OCI-M2 (cell line): ENCODE data around the gene ATXN2.
"Not testable (repeated sequence)": the region's sequence is repeated elsewhere in the genome, so short reads cannot be mapped to it uniquely, and the experiment has no call there.

Experiments used
- DNase-seq: peaks from one replicate; lab custom pipeline; 2025; ENCODE audit not compliant: unreplicated experiment; lab: John Stamatoyannopoulos, UW

ATXN2 gene, protein sequence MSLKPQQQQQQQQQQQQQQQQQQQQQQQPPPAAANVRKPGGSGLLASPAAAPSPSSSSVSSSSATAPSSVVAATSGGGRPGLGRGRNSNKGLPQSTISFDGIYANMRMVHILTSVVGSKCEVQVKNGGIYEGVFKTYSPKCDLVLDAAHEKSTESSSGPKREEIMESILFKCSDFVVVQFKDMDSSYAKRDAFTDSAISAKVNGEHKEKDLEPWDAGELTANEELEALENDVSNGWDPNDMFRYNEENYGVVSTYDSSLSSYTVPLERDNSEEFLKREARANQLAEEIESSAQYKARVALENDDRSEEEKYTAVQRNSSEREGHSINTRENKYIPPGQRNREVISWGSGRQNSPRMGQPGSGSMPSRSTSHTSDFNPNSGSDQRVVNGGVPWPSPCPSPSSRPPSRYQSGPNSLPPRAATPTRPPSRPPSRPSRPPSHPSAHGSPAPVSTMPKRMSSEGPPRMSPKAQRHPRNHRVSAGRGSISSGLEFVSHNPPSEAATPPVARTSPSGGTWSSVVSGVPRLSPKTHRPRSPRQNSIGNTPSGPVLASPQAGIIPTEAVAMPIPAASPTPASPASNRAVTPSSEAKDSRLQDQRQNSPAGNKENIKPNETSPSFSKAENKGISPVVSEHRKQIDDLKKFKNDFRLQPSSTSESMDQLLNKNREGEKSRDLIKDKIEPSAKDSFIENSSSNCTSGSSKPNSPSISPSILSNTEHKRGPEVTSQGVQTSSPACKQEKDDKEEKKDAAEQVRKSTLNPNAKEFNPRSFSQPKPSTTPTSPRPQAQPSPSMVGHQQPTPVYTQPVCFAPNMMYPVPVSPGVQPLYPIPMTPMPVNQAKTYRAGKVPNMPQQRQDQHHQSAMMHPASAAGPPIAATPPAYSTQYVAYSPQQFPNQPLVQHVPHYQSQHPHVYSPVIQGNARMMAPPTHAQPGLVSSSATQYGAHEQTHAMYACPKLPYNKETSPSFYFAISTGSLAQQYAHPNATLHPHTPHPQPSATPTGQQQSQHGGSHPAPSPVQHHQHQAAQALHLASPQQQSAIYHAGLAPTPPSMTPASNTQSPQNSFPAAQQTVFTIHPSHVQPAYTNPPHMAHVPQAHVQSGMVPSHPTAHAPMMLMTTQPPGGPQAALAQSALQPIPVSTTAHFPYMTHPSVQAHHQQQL

GRCh38 chr12:111598637-111599452, at the start of gene ATXN2:
TSS of gene ATXN2 (minus strand) at chr12:111599315. CDS start at chr12:111599034, 281 bp downstream.
- DNase-seq: no peak

GRCh38 chr12:111645433-111645832, 46.3 kb upstream of the ATXN2 start:
- no peak for DNase-seq

- no peak for DNase-seq
Observed at GRCh38 chr12:111643427-111643826, 44.3 kb upstream of the ATXN2 start.

DNA sequence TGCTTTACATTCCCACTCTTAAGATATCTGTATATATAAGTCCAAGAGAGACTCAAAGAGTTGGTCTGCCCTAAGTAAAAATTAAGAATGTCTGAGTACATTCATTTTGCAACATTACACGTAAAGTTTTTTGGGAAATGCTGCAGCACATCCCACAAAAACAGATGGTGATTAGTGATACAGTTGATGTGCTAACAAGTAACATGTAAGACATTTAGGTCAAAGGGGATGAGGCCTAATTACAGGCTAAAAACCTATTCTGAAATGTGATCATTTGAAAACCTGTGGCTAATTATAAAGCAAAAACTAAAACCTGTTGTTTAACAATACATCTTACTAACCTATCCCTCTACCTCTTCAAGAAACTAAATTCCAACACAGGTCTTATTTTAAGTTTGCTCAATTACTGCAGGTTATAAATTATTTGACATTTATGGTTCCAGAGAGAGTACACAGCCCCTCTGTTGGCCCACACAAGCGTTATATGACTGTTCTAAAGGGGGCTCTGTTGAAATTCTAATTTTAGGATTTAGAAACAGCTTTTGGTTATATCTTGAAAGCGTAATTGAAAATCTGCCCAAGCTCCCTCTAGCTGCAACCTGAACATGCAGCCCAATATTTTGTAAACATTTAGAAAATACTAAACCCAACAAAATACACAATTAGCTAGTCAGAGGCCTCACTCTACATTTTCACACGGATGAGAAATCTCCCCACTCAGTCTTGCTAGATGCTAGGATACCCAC, 43.7 kb upstream of the ATXN2 start:
- DNase-seq: no peak

DNA sequence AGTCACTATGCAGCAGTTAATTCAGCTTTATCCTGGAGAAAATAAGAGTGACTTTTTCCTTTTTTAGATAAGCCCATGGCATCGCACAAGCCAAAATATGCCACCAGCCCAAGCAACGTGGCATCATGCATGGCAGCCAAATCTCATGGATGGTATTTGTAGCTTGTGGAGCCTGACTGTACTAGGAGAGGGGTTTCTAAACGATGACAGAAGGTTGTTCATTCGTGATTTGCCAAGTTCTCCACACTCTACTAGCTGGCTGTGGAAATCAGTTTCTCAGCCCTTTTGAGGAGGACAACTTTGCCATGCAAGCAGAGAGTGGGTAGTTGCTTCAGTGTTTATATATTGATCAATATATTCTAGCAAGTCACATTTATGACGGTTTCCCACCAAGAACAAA, 41.4 kb upstream of the ATXN2 start:
- DNase-seq: no peak

GRCh38 chr12:111638556-111638955, 39.4 kb upstream of the ATXN2 start:
- DNase-seq: no peak

- peak; percentile 34 for DNase-seq
Observed at GRCh38 chr12:111636209-111636945, 37.3 kb upstream of the ATXN2 start.

DNA sequence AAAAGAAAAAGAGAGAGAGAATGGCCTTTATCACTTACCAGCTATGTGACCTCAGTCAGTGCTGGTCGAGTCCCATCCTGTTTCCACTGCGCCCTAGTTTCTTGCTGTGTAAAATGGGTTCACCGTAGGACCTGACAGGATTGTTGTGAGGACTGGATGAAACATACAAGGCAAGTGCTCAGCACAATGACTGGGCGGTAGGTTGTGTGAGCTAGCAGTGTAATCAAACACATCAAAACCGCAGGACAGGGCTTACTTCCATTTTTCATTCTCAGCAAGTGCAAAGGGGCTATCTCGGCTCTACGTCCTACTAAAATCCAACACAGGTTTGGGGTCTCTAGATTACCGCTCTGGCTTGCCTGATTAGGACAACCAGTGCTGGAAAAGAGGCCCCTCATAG, 36.4 kb upstream of the ATXN2 start:
- peak; percentile 35 for DNase-seq

DNA sequence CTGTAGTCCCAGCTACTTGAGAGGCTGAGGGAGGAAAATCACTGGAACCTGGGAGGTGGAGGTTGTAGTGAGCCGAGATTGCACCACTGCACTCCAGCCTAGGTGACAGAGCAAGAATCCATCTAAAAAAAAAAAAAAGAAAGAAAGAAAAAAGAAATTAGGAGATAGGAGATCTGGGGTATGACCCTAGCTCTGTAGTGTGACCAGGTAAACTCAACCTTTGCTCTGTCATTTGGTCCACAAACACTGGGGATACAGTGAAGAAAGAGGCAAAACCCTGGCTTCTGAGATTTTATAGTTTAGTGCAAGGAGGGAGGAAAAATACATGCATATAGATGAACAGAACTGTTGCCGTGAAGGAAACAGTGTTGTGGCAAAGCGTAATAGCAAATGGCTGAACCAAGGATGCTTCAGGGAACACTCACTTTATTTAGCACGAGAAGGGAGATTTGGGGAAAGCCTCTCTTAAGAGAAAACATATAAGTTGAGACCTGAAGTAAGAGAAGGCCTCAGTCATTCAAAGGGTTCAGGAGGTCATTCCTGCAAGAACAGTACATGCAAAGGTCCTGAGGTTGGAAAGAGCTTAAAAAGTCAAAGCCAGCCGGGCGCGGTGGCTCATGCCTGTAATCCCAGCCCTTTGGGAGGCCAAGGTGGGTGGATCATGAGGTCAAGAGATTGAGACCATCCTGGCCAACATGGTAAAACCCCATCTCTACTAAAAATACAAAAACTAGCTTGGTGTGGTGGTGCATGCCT, 29.6 kb upstream of the ATXN2 start:
- no peak for DNase-seq

- DNase-seq: no peak
Observed at GRCh38 chr12:111626230-111626629, 27.1 kb upstream of the ATXN2 start.

DNA sequence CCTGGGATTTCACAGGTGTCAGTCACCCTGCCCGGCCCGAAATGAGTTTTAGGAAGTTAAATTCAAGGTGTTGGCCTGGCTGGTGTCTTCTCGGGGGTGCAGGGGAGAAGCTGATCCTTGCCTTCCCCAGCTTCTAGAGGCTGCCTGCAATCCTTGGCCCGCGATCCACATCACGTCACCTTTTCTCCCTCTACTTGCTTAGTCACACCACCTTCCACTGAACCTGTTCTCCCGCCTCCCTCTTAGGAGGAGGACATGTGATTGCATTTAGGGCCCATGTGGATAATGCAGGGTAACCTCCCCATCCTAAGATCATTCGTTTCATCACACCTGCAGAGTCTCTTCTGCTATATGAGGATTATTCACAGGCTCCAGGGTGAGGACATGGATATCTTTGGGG, 25.4 kb upstream of the ATXN2 start:
- DNase-seq: no peak

GRCh38 chr12:111617841-111618240, 18.7 kb upstream of the ATXN2 start:
- DNase-seq: not testable (repeated sequence)

DNA sequence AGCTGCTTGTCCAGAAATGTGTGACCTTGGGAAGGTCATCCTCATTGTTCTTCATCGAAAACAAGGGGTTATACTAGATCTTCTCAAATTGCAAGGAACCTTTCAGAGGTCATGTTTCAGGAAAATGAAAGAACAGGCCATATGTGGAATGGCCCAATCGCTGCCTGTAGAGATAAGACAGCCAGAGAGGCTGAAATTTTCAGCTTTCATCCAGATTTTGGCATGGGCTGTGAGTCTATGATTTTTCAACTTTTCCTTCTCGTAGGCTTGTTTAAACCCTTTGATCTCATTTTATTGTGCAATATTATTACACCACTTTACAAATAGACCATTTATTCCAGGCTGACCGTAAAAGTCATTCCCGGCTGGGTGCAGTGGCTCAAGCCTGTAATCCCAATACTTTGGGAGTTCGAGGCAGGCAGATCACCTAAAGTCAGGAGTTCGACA, 17.1 kb upstream of the ATXN2 start:
- DNase-seq: no peak

DNA sequence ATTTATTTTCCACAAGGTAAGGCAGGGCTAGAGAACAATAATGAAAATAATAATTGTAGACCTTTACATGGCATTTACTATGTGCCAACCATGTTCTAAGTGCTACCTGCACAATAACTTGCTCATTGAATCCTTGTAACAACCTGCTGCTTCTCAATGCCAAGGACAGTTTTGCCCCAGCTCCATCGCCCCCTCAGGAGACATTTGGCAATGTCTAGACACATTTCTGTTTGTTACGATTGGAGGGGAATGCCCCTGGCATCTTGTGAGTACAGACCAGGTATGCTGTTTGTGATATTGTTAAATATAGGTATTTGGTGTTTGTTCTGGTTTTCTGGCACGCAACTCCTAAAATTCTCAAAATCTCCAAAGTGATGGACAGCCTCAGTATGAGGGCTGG, 8.1 kb upstream of the ATXN2 start:
- no peak for DNase-seq

GRCh38 chr12:111606767-111607230, 7.7 kb upstream of the ATXN2 start:
- no peak for DNase-seq

DNA sequence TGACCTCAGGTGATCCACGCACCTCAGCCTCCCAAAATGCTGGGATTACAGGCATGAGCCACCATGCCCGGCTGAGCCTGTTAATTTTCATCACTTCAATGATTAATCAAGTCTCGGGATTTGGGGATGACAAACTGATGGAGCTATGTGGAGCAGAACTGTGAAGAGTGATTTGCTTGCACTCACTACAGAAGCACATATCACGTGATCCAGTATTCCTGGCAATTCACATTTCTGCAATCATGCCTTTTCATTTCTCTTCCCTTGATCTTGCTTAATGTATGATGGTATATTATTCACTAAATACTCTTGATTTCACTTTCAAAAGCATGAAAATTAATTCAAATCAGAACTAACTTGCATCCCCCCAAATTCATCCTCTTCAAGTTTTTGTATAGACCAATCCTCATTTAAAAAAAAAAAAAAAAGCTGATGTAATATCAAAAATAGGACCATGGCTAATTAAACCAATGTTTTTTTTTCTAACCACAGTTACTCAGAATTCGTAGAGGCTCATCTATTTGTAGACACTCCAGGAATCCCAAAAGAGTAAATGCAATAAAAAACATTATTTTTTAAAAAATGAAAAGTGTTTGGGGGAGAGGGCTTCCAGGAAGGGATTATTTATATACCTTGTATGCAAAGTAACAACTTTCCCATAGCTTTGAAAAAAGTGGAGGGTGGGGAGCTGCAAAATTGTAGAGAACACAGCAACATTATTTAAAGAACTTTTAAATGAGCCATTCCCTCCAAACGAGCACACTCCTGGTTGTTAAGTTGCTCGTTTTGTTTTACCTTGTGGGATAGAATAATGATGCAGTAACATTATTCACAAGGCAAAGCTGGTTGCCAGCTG, 7.0 kb upstream of the ATXN2 start:
- DNase-seq: no peak

DNA sequence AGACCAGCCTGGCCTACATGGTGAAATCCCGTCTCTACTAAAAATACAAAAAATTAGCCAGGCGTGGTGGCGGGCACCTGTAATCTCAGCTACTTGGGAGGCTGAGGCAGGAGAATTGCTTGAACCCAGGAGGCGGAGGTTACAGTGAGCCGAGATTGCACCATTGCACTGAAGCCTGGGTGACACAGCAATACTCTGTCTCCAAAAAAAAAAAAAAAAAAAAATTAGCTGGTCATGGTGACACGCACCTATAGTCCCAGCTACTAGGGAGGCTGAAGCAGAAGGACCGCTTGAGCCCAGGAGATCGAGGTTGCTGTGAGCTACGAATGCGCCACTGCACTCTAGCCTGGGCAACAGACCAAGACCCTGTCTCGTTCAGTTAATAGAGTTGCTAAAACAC, 3.7 kb upstream of the ATXN2 start:
- not testable (repeated sequence) for DNase-seq
